Hippocampal formation (tissue), 2 donors: ENCODE data around the gene UFSP2.

Experiments used
- DNase-seq, 2 donors: peaks; one replicate each; lab custom pipeline; 2025; lab: John Stamatoyannopoulos, UW

The UFSP2 gene

GRCh38 chr4:185352741-185353140 is 73.0 kb downstream of the UFSP2 start:
- DNase-seq = no peak

DNA sequence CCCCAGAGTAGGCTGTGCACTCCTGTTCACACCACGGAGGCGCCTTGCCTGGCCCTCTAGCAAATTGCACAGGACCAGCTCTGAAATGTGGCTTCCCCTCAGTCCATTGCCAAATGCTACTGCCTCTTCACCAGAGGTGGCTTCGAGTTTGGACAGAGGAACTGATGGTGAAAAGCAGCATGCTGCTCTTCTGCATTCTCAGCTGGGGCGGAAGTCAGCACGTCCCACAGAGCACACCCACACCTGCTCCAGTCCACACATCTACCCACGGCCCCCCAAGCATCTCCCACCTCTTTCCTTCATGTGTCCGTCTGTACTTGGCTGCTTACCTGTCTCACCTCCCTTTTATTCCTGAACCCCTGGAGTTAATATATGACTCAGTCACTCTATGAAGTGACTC is 73.6 kb downstream of the UFSP2 start:
- DNase-seq = no peak

- no peak for DNase-seq
Observed at GRCh38 chr4:185351691-185352090, 74.1 kb downstream of the UFSP2 start.
